ENCODE data around the gene MEF2A.

DNA sequence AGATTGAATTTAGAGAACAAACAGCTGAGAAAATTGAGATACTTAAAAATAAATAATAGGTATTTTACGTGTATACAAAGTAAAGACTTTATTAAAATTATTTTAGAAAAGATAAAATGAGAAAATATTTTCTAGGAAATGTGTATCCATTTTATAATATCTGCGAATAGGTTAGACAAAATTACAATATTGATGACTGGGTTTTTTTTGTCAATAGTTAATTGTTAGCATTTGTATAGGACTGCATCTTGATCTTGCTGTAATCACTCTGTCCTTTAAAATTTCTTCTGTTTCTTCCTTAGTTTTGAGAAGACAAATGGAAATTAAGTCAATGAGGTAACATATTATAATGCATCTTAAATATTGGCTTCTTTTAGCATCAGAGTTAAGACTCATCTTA lies 50.3 kb downstream of the MEF2A start:
- no peak for TF ChIP-seq IKZF2 (IDR thresholded peaks at IDR 0.05)
- TF ChIP-seq ATF7 (IDR thresholded peaks at IDR 0.05; ENCODE audit: low read depth): no peak
- TF ChIP-seq CHD2 (IDR thresholded peaks at IDR 0.05; ENCODE audit: borderline replicate concordance, low read depth, low read length): no peak
- no peak for TF ChIP-seq EZH2 (IDR thresholded peaks at IDR 0.05; ENCODE audit: borderline replicate concordance, control insufficient read depth, low read depth, low read length)
- TF ChIP-seq RELA (IDR thresholded peaks at IDR 0.05; ENCODE audit: borderline replicate concordance, partially characterized antibody): no peak
- TF ChIP-seq CREB1 (IDR thresholded peaks at IDR 0.05; ENCODE audit: low read depth): no peak
- TF ChIP-seq SIN3A (IDR thresholded peaks at IDR 0.05; ENCODE audit: low read depth, low read length): no peak
- TF ChIP-seq GATAD2B (conservative IDR thresholded peaks at IDR 0.05; ENCODE audit: low read depth): no peak
- TF ChIP-seq CHD1 (IDR thresholded peaks at IDR 0.05; ENCODE audit: low read depth, low read length): no peak
- no peak for TF ChIP-seq EP300 (IDR thresholded peaks at IDR 0.05; ENCODE audit: borderline replicate concordance in 1 of 2, control insufficient read depth in 1 of 2, low read depth in 2 of 2, low read length in 2 of 2)
- TF ChIP-seq YY1 (IDR thresholded peaks at IDR 0.05; ENCODE audit: low read depth, low read length): no peak
- TF ChIP-seq, protein P1, sequence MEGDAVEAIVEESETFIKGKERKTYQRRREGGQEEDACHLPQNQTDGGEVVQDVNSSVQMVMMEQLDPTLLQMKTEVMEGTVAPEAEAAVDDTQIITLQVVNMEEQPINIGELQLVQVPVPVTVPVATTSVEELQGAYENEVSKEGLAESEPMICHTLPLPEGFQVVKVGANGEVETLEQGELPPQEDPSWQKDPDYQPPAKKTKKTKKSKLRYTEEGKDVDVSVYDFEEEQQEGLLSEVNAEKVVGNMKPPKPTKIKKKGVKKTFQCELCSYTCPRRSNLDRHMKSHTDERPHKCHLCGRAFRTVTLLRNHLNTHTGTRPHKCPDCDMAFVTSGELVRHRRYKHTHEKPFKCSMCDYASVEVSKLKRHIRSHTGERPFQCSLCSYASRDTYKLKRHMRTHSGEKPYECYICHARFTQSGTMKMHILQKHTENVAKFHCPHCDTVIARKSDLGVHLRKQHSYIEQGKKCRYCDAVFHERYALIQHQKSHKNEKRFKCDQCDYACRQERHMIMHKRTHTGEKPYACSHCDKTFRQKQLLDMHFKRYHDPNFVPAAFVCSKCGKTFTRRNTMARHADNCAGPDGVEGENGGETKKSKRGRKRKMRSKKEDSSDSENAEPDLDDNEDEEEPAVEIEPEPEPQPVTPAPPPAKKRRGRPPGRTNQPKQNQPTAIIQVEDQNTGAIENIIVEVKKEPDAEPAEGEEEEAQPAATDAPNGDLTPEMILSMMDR (IDR thresholded peaks at IDR 0.05 in 2 of 3, conservative IDR thresholded peaks at IDR 0.05 in 1 of 3; ENCODE audit: control insufficient read depth in 2 of 3, extremely low read depth in 1 of 3, insufficient read depth in 1 of 3, low read depth in 3 of 3, low read length in 3 of 3): no peak
- TF ChIP-seq CREM (IDR thresholded peaks at IDR 0.05; ENCODE audit: low read depth): no peak
- TF ChIP-seq TCF12 (IDR thresholded peaks at IDR 0.05; ENCODE audit: low read depth, low read length): no peak
